HL-60 (cell line): ENCODE measurements around the gene GABRB3.

Experiments
- CTCF ChIP-seq: IDR thresholded peaks from one replicate; pipeline ENCODE4 v1.5.1; 2011; ENCODE audit warnings: low read length, control low read depth, inconsistent platforms; ENCODE audit not compliant: insufficient read depth
- GABPA ChIP-seq: IDR thresholded peaks from 2 replicates; pipeline ENCODE4 v1.6.1; 2012; ENCODE audit warnings: low read depth
- POLR2AphosphoS5 ChIP-seq: IDR thresholded peaks from 2 replicates; pipeline ENCODE4 v1.6.1; 2012; ENCODE audit warnings: low read depth

DNA sequence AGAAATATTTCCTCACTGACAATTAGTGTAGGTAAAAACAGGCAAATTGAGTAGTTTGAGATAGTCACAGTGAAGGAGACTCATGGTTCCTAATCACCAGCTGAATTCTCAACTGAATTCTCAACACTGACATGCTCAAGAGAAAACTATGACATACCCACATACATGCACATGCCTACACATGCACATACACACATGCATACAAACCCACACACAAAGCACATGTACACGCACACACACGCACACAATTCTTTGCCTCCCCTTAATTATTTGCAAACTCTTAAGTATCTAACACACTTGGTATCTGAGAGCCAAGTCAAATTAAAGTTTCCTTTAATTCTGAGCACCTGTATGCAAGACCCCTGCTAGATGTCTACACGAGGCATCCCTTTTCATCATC, 111.8 kb downstream of the GABRB3 start:
- TF ChIP-seq CTCF: no peak
- no peak for TF ChIP-seq POLR2AphosphoS5
- no peak for TF ChIP-seq GABPA
